ENCODE results near the gene KLF11.

DNA sequence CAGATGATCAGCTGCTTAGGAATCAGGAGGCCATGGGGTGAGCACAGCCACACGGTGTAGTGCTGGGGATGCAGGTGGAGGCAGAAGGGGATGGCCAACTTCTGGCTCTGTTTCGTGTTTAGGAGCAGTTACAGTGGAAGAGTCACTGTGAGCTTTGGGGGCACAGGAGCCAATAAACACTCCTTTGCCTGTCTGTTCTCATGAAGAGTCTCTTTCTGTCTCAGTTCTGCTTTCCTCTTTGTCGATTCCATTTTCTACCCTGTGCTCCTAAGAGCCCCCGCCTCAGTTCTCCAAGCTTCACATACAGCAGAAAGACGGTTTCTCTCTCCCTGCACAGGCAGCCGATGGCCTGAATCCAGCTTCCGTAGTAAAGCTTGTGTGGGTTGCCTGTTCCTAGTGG lies 58.1 kb downstream of the KLF11 start:
- TF ChIP-seq, protein P1, sequence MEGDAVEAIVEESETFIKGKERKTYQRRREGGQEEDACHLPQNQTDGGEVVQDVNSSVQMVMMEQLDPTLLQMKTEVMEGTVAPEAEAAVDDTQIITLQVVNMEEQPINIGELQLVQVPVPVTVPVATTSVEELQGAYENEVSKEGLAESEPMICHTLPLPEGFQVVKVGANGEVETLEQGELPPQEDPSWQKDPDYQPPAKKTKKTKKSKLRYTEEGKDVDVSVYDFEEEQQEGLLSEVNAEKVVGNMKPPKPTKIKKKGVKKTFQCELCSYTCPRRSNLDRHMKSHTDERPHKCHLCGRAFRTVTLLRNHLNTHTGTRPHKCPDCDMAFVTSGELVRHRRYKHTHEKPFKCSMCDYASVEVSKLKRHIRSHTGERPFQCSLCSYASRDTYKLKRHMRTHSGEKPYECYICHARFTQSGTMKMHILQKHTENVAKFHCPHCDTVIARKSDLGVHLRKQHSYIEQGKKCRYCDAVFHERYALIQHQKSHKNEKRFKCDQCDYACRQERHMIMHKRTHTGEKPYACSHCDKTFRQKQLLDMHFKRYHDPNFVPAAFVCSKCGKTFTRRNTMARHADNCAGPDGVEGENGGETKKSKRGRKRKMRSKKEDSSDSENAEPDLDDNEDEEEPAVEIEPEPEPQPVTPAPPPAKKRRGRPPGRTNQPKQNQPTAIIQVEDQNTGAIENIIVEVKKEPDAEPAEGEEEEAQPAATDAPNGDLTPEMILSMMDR (IDR thresholded peaks at IDR 0.05; ENCODE audit: poor library complexity): no peak
- TF ChIP-seq EZH2phosphoT487 (IDR thresholded peaks at IDR 0.05; ENCODE audit: low read depth, severe bottlenecking, unreplicated experiment): no peak

Measured in hepatocyte (in vitro differentiated cells).